Mononuclear cell (primary cell): Measurements from ENCODE around the gene THOC5. TPM values are rescaled to one million over a fixed set of nuclear protein-coding genes. Genes with fewer than 3 reads are reported as not detected.

Experiments
- H3K27me3 ChIP-seq: 2 replicates; pipeline ENCODE4 v1.6.0; 2011; ENCODE audit warnings: low read length, control low read depth; ENCODE audit not compliant: insufficient read depth
- H3K4me1 ChIP-seq: 2 replicates; pipeline ENCODE4 v1.5.1; 2011; ENCODE audit warnings: mild to moderate bottlenecking, low read length, control low read depth; ENCODE audit not compliant: insufficient read depth
- H3K4me3 ChIP-seq: 2 replicates; pipeline ENCODE4 v1.5.1; 2011; ENCODE audit warnings: mild to moderate bottlenecking, low read length, moderate library complexity
- H3K9me3 ChIP-seq: 2 replicates; pipeline ENCODE4 v1.5.1; 2011; ENCODE audit warnings: low read depth, mild to moderate bottlenecking, control low read depth, low read length
- total RNA-seq: library from RNA; depleted of rRNA; stranded (reverse); fragments of >200 nt; gene quantifications from one replicate; pipeline ENCODE4 v1.2.3, GENCODE V29; 2012

Gene THOC5
- total RNA-seq, 1 donor: 27.9 TPM

GRCh38 chr22:29479417-29480261, 73.9 kb downstream of the THOC5 start, which contains the start of gene NEFH:
TSS of gene NEFH (plus strand) at chr22:29480218. CDS start at chr22:29480263, 45 bp downstream.
- Histone ChIP-seq H3K4me3 (no peak within 1 kb of the TSS), H3K27me3 (peaks cover 46% of the 10 kb centered on the region), H3K9me3 (no peaks in the 10 kb centered on the region), H3K4me1 (peaks cover 17% of the 10 kb centered on the region)

- Histone ChIP-seq H3K4me3 (no peak overlapping the region), H3K27me3 (peaks cover 46% of the 10 kb centered on the region), H3K9me3 (no peaks in the 10 kb centered on the region), H3K4me1 (peaks cover 17% of the 10 kb centered on the region)
Measured at GRCh38 chr22:29478326-29479276, 75.0 kb downstream of the THOC5 start.

- Histone ChIP-seq H3K27me3 (peaks cover 46% of the 10 kb centered on the region), H3K9me3 (no peaks in the 10 kb centered on the region), H3K4me3 (no peak overlapping the region), H3K4me1 (peaks cover 17% of the 10 kb centered on the region)
Measured at GRCh38 chr22:29477723-29478318, 75.7 kb downstream of the THOC5 start.

GRCh38 chr22:29476116-29476515, 77.4 kb downstream of the THOC5 start:
- peaks cover 39% of the 10 kb centered on the region for H3K27me3 ChIP-seq
- no peaks in the 10 kb centered on the region for H3K9me3 ChIP-seq
- peaks cover 12% of the 10 kb centered on the region for H3K4me1 ChIP-seq
- no peak overlapping the region for H3K4me3 ChIP-seq

GRCh38 chr22:29475550-29475949, 78.0 kb downstream of the THOC5 start:
- no peaks in the 10 kb centered on the region for H3K9me3 ChIP-seq
- no peak overlapping the region for H3K4me3 ChIP-seq
- H3K27me3 ChIP-seq: peaks cover 33% of the 10 kb centered on the region
- H3K4me1 ChIP-seq: peaks cover 10% of the 10 kb centered on the region

GRCh38 chr22:29473001-29473400, 80.6 kb downstream of the THOC5 start:
- H3K4me3 ChIP-seq: no peak overlapping the region
- H3K27me3 ChIP-seq: peaks cover 8% of the 10 kb centered on the region
- peaks cover 7% of the 10 kb centered on the region for H3K4me1 ChIP-seq
- no peaks in the 10 kb centered on the region for H3K9me3 ChIP-seq

- no peak overlapping the region for H3K4me3 ChIP-seq
- no peaks in the 10 kb centered on the region for H3K27me3 ChIP-seq
- peaks cover 7% of the 10 kb centered on the region for H3K4me1 ChIP-seq
- H3K9me3 ChIP-seq: no peaks in the 10 kb centered on the region
Measured at GRCh38 chr22:29470159-29470855, 83.2 kb downstream of the THOC5 start.

- Histone ChIP-seq H3K4me1 (peaks cover 7% of the 10 kb centered on the region), H3K9me3 (no peaks in the 10 kb centered on the region), H3K4me3 (no peak overlapping the region), H3K27me3 (no peaks in the 10 kb centered on the region)
Measured at GRCh38 chr22:29469755-29470154, 83.8 kb downstream of the THOC5 start.

GRCh38 chr22:29464581-29464980, 89.0 kb downstream of the THOC5 start:
- Histone ChIP-seq H3K4me1 (no peaks in the 10 kb centered on the region), H3K4me3 (no peak overlapping the region), H3K9me3 (no peaks in the 10 kb centered on the region), H3K27me3 (no peaks in the 10 kb centered on the region)

GRCh38 chr22:29463629-29464028, 89.9 kb downstream of the THOC5 start:
- Histone ChIP-seq H3K4me1 (no peaks in the 10 kb centered on the region), H3K4me3 (no peak overlapping the region), H3K9me3 (no peaks in the 10 kb centered on the region), H3K27me3 (no peaks in the 10 kb centered on the region)

GRCh38 chr22:29461263-29461662, 92.3 kb downstream of the THOC5 start:
- Histone ChIP-seq H3K27me3 (no peaks in the 10 kb centered on the region), H3K9me3 (no peaks in the 10 kb centered on the region), H3K4me3 (no peak overlapping the region), H3K4me1 (no peaks in the 10 kb centered on the region)

GRCh38 chr22:29459773-29460172, 93.8 kb downstream of the THOC5 start:
- Histone ChIP-seq H3K4me3 (no peak overlapping the region), H3K27me3 (no peaks in the 10 kb centered on the region), H3K4me1 (no peaks in the 10 kb centered on the region), H3K9me3 (no peaks in the 10 kb centered on the region)

- H3K9me3 ChIP-seq: no peaks in the 10 kb centered on the region
- no peaks in the 10 kb centered on the region for H3K27me3 ChIP-seq
- no peak overlapping the region for H3K4me3 ChIP-seq
- H3K4me1 ChIP-seq: no peaks in the 10 kb centered on the region
Measured at GRCh38 chr22:29458551-29458950, 95.0 kb downstream of the THOC5 start.

- no peaks in the 10 kb centered on the region for H3K9me3 ChIP-seq
- H3K4me3 ChIP-seq: no peak overlapping the region
- H3K4me1 ChIP-seq: no peaks in the 10 kb centered on the region
- H3K27me3 ChIP-seq: no peaks in the 10 kb centered on the region
Measured at GRCh38 chr22:29457730-29458129, 95.8 kb downstream of the THOC5 start.
